ENCODE results near the gene NBAS. TPM values are rescaled to one million over a fixed set of nuclear protein-coding genes. Genes with fewer than 3 reads are reported as not detected.

Gene NBAS
- total and polyA plus RNA-seq, 2 of the 13 experiments (the other 11 are each of a cell fraction or from before 2014, with no cell fraction given), result 33.6 to 58.7 TPM

GRCh38 chr2:15325296-15325695 is 235.8 kb downstream of the NBAS start:
- Histone ChIP-seq H2AFZ (ENCODE audit: low read length) (no peak overlapping the region), H3K27me3 (ENCODE audit: control insufficient read depth in 1 of 2, insufficient read depth in 2 of 2, low read length in 2 of 2) (no peaks in the 10 kb centered on the region), H3K9ac (ENCODE audit: insufficient read depth, low read depth, low read length) (no peak overlapping the region), H3K4me1 (ENCODE audit: insufficient read depth, low read length) (no peaks in the 10 kb centered on the region), H4K20me1 (ENCODE audit: insufficient read depth, low read length) (no peaks in the 10 kb centered on the region), H3K36me3 (replicated peaks in 1 of 2; ENCODE audit: control insufficient read depth in 1 of 2, insufficient read depth in 2 of 2, low read length in 2 of 2) (peaks cover 5 to 32% of the 10 kb centered on the region in 2 experiments; a peak in 4 of 5 replicates), H3K4me3 (replicated peaks in 1 of 3; ENCODE audit: insufficient read depth in 1 of 3, low read depth in 2 of 3, low read length in 3 of 3) (no peak overlapping the region), H3K9me3 (ENCODE audit: low read length) (no peaks in the 10 kb centered on the region), H3K4me2 (ENCODE audit: low read depth, low read length) (no peak overlapping the region), H3K27ac (ENCODE audit: extremely low read length, insufficient read depth, low read length) (no peak overlapping the region), H3K79me2 (ENCODE audit: insufficient read depth, low read length) (no peaks in the 10 kb centered on the region)
- ChIA-PET POLR2A (no interaction called here), CTCF (ENCODE audit: low intra/inter-chr PET ratio, low total read pairs) (no interaction called here)
- DNase-seq (ENCODE audit: low spot score), result no peak
- no peak for FAIRE-seq
- no peak for TF ChIP-seq ZNF639 (CRISPR knock-in tag; conservative IDR thresholded peaks at IDR 0.05)
- TF ChIP-seq HDAC1 (CRISPR knock-in tag; IDR thresholded peaks at IDR 0.05), result no peak
- no peak for TF ChIP-seq RFX1 (IDR thresholded peaks at IDR 0.05)
- TF ChIP-seq MED8 (CRISPR knock-in tag; IDR thresholded peaks at IDR 0.05; ENCODE audit: insufficient replicate concordance), result no peak
- TF ChIP-seq, protein P1, sequence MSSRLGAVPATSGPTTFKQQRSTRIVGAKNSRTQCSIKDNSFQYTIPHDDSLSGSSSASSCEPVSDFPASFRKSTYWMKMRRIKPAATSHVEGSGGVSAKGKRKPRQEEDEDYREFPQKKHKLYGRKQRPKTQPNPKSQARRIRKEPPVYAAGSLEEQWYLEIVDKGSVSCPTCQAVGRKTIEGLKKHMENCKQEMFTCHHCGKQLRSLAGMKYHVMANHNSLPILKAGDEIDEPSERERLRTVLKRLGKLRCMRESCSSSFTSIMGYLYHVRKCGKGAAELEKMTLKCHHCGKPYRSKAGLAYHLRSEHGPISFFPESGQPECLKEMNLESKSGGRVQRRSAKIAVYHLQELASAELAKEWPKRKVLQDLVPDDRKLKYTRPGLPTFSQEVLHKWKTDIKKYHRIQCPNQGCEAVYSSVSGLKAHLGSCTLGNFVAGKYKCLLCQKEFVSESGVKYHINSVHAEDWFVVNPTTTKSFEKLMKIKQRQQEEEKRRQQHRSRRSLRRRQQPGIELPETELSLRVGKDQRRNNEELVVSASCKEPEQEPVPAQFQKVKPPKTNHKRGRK (CRISPR knock-in tag; IDR thresholded peaks at IDR 0.05), result no peak
- no peak for TF ChIP-seq ZNF678 (CRISPR knock-in tag; IDR thresholded peaks at IDR 0.05)
- TF ChIP-seq ZNF768 (CRISPR knock-in tag; IDR thresholded peaks at IDR 0.05), result no peak
- no peak for TF ChIP-seq EZH2 (conservative IDR thresholded peaks at IDR 0.05; ENCODE audit: low read depth, low read length)
- TF ChIP-seq MAFG (CRISPR knock-in tag; IDR thresholded peaks at IDR 0.05), result no peak
- no peak for TF ChIP-seq HDAC2 (CRISPR knock-in tag; IDR thresholded peaks at IDR 0.05)
- no peak for TF ChIP-seq ZKSCAN5 (CRISPR knock-in tag; IDR thresholded peaks at IDR 0.05)
- no peak for TF ChIP-seq ZNF558 (CRISPR knock-in tag; IDR thresholded peaks at IDR 0.05; ENCODE audit: borderline replicate concordance)
- no peak for TF ChIP-seq SIX1 (CRISPR knock-in tag; IDR thresholded peaks at IDR 0.05; ENCODE audit: borderline replicate concordance)
- TF ChIP-seq YEATS2 (CRISPR knock-in tag; IDR thresholded peaks at IDR 0.05; ENCODE audit: borderline replicate concordance), result no peak
- TF ChIP-seq JUNB (CRISPR knock-in tag; IDR thresholded peaks at IDR 0.05; ENCODE audit: borderline replicate concordance), result no peak
- TF ChIP-seq KLF6 (CRISPR knock-in tag; IDR thresholded peaks at IDR 0.05), result no peak
- TF ChIP-seq HMGXB3 (CRISPR knock-in tag; IDR thresholded peaks at IDR 0.05; ENCODE audit: borderline replicate concordance), result no peak
- 91% methylated on average over 1 of the region's 1 CpG for whole genome bisulfite sequencing (ENCODE audit: low lambda C conversion rate)
- no peak for ATAC-seq
- BruUV-seq (replicated peaks), result no TSS peak
- in situ Hi-C loops (cut with HindIII; ENCODE audit: extremely low pct_ligation_motif_present, low pct_unique_long_range_greater_than_20kb) (no loop called here), intact Hi-C loops (cut with micrococcal nuclease; ENCODE audit: unreplicated experiment) (no loop called here)

All from HepG2 (cell line).